ENCODE results near the gene NXF1. TPM values are rescaled to one million over a fixed set of nuclear protein-coding genes. Genes with fewer than 3 reads are reported as not detected.

NXF1 gene
- total RNA-seq = 10 to 100 TPM; 32.2 to 46.2 TPM
- polyA plus RNA-seq (ENCODE audit: insufficient read length in 2 of 2) = 100 to 1,000 TPM in 1 of 2 donors, 10 to 100 TPM in 1; 89.7 to 106 TPM
- long read RNA-seq, donor 1, full-length matches to known transcripts = 8 of 8 reads
- long read RNA-seq, donor 1, partial matches to known transcripts = 0 of 8 reads
- long read RNA-seq, donor 1, other reads (novel, unspliced or antisense) = 0 of 8 reads
- long read RNA-seq, donor 2, partial matches to known transcripts = 0 of 2 reads
- long read RNA-seq, donor 2, other reads (novel, unspliced or antisense) = 0 of 2 reads
- long read RNA-seq, donor 3, partial matches to known transcripts = 0 of 5 reads
- long read RNA-seq, donor 3, other reads (novel, unspliced or antisense) = 0 of 5 reads
- long read RNA-seq, donor 4, full-length matches to known transcripts = 6 of 18 reads
- long read RNA-seq, donor 4, partial matches to known transcripts = 12 of 18 reads
- long read RNA-seq, donor 4, other reads (novel, unspliced or antisense) = 0 of 18 reads

- DNase-seq (ENCODE audit: low read depth in 4 of 6, low spot score in 6 of 6) = peak; percentile 86 to 98 (median 92)
- Histone ChIP-seq H3K27ac (ENCODE audit: low read depth, low read length) (peak within 1 kb of the TSS; percentile 87), H3K4me3 (ENCODE audit: low read depth, low read length) (peak within 1 kb of the TSS; percentile 90), H3K27me3 (ENCODE audit: control insufficient read depth, insufficient read depth, low read length) (no peaks in the 10 kb centered on the region), H3K4me1 (ENCODE audit: control insufficient read depth, insufficient read depth, low read length) (peaks cover 7% of the 10 kb centered on the region), H3K9me3 (ENCODE audit: control insufficient read depth, insufficient read depth, low read length) (no peaks in the 10 kb centered on the region), H3K36me3 (ENCODE audit: control insufficient read depth, insufficient read depth, low read length) (peaks cover 43% of the 10 kb centered on the region)
- under 1% methylated on average over 76 of the region's 77 CpGs for WGBS (ENCODE audit: insufficient coverage)
Observed at GRCh38 chr11:62805076-62805892, at the start of gene NXF1. NXF1 (minus strand) TSS chr11:62805440; CDS start chr11:62805356, 84 bp downstream.

- Histone ChIP-seq H3K4me1 (ENCODE audit: control insufficient read depth, insufficient read depth, low read length) (peaks cover 21% of the 10 kb centered on the region), H3K4me3 (ENCODE audit: low read depth, low read length) (peak overlapping the region; percentile 100), H3K9me3 (ENCODE audit: control insufficient read depth, insufficient read depth, low read length) (no peaks in the 10 kb centered on the region), H3K36me3 (ENCODE audit: control insufficient read depth, insufficient read depth, low read length) (peaks cover 26% of the 10 kb centered on the region), H3K27me3 (ENCODE audit: control insufficient read depth, insufficient read depth, low read length) (no peaks in the 10 kb centered on the region), H3K27ac (ENCODE audit: low read depth, low read length) (peak overlapping the region; percentile 73)
- no peak for DNase-seq (ENCODE audit: low read depth in 4 of 6, low spot score in 6 of 6)
- WGBS (ENCODE audit: insufficient coverage) = 88% methylated on average over 1 of the region's 8 CpGs
Observed at GRCh38 chr11:62854013-62854824, 49.0 kb upstream of the NXF1 start.

- H3K36me3 ChIP-seq (ENCODE audit: control insufficient read depth, insufficient read depth, low read length) = peaks cover 26% of the 10 kb centered on the region
- H3K4me3 ChIP-seq (ENCODE audit: low read depth, low read length) = peak overlapping the region; percentile 100
- no peak overlapping the region for H3K27ac ChIP-seq (ENCODE audit: low read depth, low read length)
- H3K9me3 ChIP-seq (ENCODE audit: control insufficient read depth, insufficient read depth, low read length) = no peaks in the 10 kb centered on the region
- H3K4me1 ChIP-seq (ENCODE audit: control insufficient read depth, insufficient read depth, low read length) = peaks cover 21% of the 10 kb centered on the region
- 75% methylated on average over 3 of the region's 7 CpGs for WGBS (ENCODE audit: insufficient coverage)
- DNase-seq (ENCODE audit: low read depth in 4 of 6, low spot score in 6 of 6) = no peak
- H3K27me3 ChIP-seq (ENCODE audit: control insufficient read depth, insufficient read depth, low read length) = no peaks in the 10 kb centered on the region
Observed at GRCh38 chr11:62853279-62853965, 48.2 kb upstream of the NXF1 start.

- Histone ChIP-seq H3K4me1 (ENCODE audit: control insufficient read depth, insufficient read depth, low read length) (peaks cover 17% of the 10 kb centered on the region), H3K4me3 (ENCODE audit: low read depth, low read length) (no peak overlapping the region), H3K9me3 (ENCODE audit: control insufficient read depth, insufficient read depth, low read length) (no peaks in the 10 kb centered on the region), H3K36me3 (ENCODE audit: control insufficient read depth, insufficient read depth, low read length) (peaks cover 26% of the 10 kb centered on the region), H3K27ac (ENCODE audit: low read depth, low read length) (no peak overlapping the region), H3K27me3 (ENCODE audit: control insufficient read depth, insufficient read depth, low read length) (no peaks in the 10 kb centered on the region)
- no peak for DNase-seq (ENCODE audit: low read depth in 4 of 6, low spot score in 6 of 6)
Observed at GRCh38 chr11:62852523-62853188, 47.4 kb upstream of the NXF1 start.

- Histone ChIP-seq H3K4me1 (ENCODE audit: control insufficient read depth, insufficient read depth, low read length) (peaks cover 11% of the 10 kb centered on the region), H3K27me3 (ENCODE audit: control insufficient read depth, insufficient read depth, low read length) (no peaks in the 10 kb centered on the region), H3K4me3 (ENCODE audit: low read depth, low read length) (no peak overlapping the region), H3K36me3 (ENCODE audit: control insufficient read depth, insufficient read depth, low read length) (peaks cover 26% of the 10 kb centered on the region), H3K27ac (ENCODE audit: low read depth, low read length) (no peak overlapping the region), H3K9me3 (ENCODE audit: control insufficient read depth, insufficient read depth, low read length) (no peaks in the 10 kb centered on the region)
- DNase-seq (ENCODE audit: low read depth in 4 of 6, low spot score in 6 of 6) = no peak
- WGBS (ENCODE audit: insufficient coverage) = 42% methylated on average over 3 of the region's 3 CpGs
Observed at GRCh38 chr11:62851807-62852522, 46.7 kb upstream of the NXF1 start.

- no peak overlapping the region for H3K27ac ChIP-seq (ENCODE audit: low read depth, low read length)
- H3K4me3 ChIP-seq (ENCODE audit: low read depth, low read length) = no peak overlapping the region
- H3K4me1 ChIP-seq (ENCODE audit: control insufficient read depth, insufficient read depth, low read length) = peaks cover 3% of the 10 kb centered on the region
- WGBS (ENCODE audit: insufficient coverage) = 51% methylated on average over 6 of the region's 15 CpGs
- DNase-seq (ENCODE audit: low read depth in 4 of 6, low spot score in 6 of 6) = no peak
- H3K36me3 ChIP-seq (ENCODE audit: control insufficient read depth, insufficient read depth, low read length) = peaks cover 26% of the 10 kb centered on the region
- no peaks in the 10 kb centered on the region for H3K27me3 ChIP-seq (ENCODE audit: control insufficient read depth, insufficient read depth, low read length)
- no peaks in the 10 kb centered on the region for H3K9me3 ChIP-seq (ENCODE audit: control insufficient read depth, insufficient read depth, low read length)
Observed at GRCh38 chr11:62850911-62851806, 45.9 kb upstream of the NXF1 start.

GRCh38 chr11:62847767-62848314 is 42.6 kb upstream of the NXF1 start:
- Histone ChIP-seq H3K27ac (ENCODE audit: low read depth, low read length) (no peak overlapping the region), H3K9me3 (ENCODE audit: control insufficient read depth, insufficient read depth, low read length) (no peaks in the 10 kb centered on the region), H3K27me3 (ENCODE audit: control insufficient read depth, insufficient read depth, low read length) (no peaks in the 10 kb centered on the region), H3K36me3 (ENCODE audit: control insufficient read depth, insufficient read depth, low read length) (peaks cover 18% of the 10 kb centered on the region), H3K4me3 (ENCODE audit: low read depth, low read length) (no peak overlapping the region), H3K4me1 (ENCODE audit: control insufficient read depth, insufficient read depth, low read length) (peaks cover 2% of the 10 kb centered on the region)
- DNase-seq (ENCODE audit: low read depth in 4 of 6, low spot score in 6 of 6) = no peak
- no CpG with 5 or more reads among the region's 1 CpG for WGBS (ENCODE audit: insufficient coverage)

Data from spinal cord (tissue), 10 donors.